ENCODE measurements around the gene MTMR3.

Gene MTMR3

DNA sequence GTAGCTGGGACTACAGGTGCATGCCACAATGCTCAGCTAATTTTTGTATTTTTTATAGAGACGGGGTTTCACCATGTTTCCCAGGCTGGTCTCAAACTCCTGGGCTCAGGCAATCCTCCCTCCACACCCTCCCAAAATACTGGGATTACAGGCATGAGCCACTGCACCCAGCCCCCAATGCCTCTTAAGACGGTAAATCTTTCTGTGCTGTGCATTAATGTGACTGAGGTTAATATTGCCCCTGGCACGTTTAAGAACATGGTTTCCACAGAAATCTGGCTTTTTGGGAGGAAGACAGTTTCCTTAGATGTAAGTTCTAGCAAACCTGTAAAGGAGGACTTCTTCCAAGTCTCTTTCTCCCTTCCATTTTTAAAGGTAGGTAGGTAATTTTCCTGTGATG is 191.2 kb downstream of the MTMR3 start:
- H3K9ac ChIP-seq (ENCODE audit: low read length): no peak overlapping the region

DNA sequence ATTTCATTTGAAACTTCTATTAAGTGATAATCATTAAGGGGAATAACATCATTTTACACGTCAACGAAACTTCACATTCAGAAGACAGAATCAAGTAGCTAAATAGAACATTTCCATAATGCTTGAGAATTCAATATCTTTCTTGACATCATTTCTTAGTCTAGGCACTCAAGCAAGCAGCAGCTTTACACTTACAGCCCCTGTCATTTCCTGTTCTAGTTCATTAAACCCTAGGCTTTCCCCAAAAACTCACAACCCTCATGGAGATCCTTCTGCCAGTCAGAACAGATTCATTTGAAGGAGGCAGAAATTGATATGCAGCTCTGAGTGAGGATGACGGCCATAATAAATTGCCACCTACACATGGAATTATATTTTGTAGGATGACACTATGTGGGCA is 192.0 kb downstream of the MTMR3 start:
- no peaks in the 10 kb centered on the region for H3K36me3 ChIP-seq (replicated peaks; ENCODE audit: insufficient read depth, low read length)
- no peaks in the 10 kb centered on the region for H3K9me3 ChIP-seq (replicated peaks; ENCODE audit: insufficient read depth, low read length)
- TF ChIP-seq, protein P1, sequence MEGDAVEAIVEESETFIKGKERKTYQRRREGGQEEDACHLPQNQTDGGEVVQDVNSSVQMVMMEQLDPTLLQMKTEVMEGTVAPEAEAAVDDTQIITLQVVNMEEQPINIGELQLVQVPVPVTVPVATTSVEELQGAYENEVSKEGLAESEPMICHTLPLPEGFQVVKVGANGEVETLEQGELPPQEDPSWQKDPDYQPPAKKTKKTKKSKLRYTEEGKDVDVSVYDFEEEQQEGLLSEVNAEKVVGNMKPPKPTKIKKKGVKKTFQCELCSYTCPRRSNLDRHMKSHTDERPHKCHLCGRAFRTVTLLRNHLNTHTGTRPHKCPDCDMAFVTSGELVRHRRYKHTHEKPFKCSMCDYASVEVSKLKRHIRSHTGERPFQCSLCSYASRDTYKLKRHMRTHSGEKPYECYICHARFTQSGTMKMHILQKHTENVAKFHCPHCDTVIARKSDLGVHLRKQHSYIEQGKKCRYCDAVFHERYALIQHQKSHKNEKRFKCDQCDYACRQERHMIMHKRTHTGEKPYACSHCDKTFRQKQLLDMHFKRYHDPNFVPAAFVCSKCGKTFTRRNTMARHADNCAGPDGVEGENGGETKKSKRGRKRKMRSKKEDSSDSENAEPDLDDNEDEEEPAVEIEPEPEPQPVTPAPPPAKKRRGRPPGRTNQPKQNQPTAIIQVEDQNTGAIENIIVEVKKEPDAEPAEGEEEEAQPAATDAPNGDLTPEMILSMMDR (IDR thresholded peaks at IDR 0.05; ENCODE audit: low read length): no peak
- TF ChIP-seq EZH2phosphoT487 (IDR thresholded peaks at IDR 0.05; ENCODE audit: low read length) (no peak), EZH2 (optimal IDR thresholded peaks at IDR 0.05; ENCODE audit: low read depth, low read length) (no peak)
- H4K20me1 ChIP-seq (ENCODE audit: insufficient read depth, low read length): no peaks in the 10 kb centered on the region
- no peak for DNase-seq
- no peaks in the 10 kb centered on the region for H3K4me1 ChIP-seq (ENCODE audit: low read length)
- no peak overlapping the region for H2AFZ ChIP-seq (ENCODE audit: low read length)
- no peak overlapping the region for H3K4me3 ChIP-seq (ENCODE audit: low read length)
- no peaks in the 10 kb centered on the region for H3K79me2 ChIP-seq (ENCODE audit: low read length)
- H3K4me2 ChIP-seq (ENCODE audit: low read depth, low read length): no peak overlapping the region
- no peaks in the 10 kb centered on the region for H3K9me2 ChIP-seq (replicated peaks; ENCODE audit: insufficient read depth, low read length)
- H3K27me3 ChIP-seq (replicated peaks; ENCODE audit: insufficient read depth, low read length): no peaks in the 10 kb centered on the region
- H3K27ac ChIP-seq (ENCODE audit: low read length): no peak overlapping the region
- no peak overlapping the region for H3K9ac ChIP-seq (ENCODE audit: low read length)
- H3F3A ChIP-seq (ENCODE audit: insufficient read depth, low read length): no peaks in the 10 kb centered on the region

More for the DNA sequence above, 191.2 kb downstream of the MTMR3 start:
- no peak overlapping the region for H3K27ac ChIP-seq (ENCODE audit: low read length)
- no peaks in the 10 kb centered on the region for H4K20me1 ChIP-seq (ENCODE audit: insufficient read depth, low read length)
- no peaks in the 10 kb centered on the region for H3F3A ChIP-seq (ENCODE audit: insufficient read depth, low read length)
- H3K27me3 ChIP-seq (replicated peaks; ENCODE audit: insufficient read depth, low read length): no peaks in the 10 kb centered on the region
- no peak overlapping the region for H2AFZ ChIP-seq (ENCODE audit: low read length)
- no peak overlapping the region for H3K4me3 ChIP-seq (ENCODE audit: low read length)
- H3K9me2 ChIP-seq (replicated peaks; ENCODE audit: insufficient read depth, low read length): no peaks in the 10 kb centered on the region
- TF ChIP-seq EZH2phosphoT487 (IDR thresholded peaks at IDR 0.05; ENCODE audit: low read length): no peak
- TF ChIP-seq EZH2 (optimal IDR thresholded peaks at IDR 0.05; ENCODE audit: low read depth, low read length): no peak
- no peaks in the 10 kb centered on the region for H3K79me2 ChIP-seq (ENCODE audit: low read length)
- no peaks in the 10 kb centered on the region for H3K9me3 ChIP-seq (replicated peaks; ENCODE audit: insufficient read depth, low read length)
- no peak for DNase-seq
- H3K36me3 ChIP-seq (replicated peaks; ENCODE audit: insufficient read depth, low read length): no peaks in the 10 kb centered on the region
- no peaks in the 10 kb centered on the region for H3K4me1 ChIP-seq (ENCODE audit: low read length)
- H3K4me2 ChIP-seq (ENCODE audit: low read depth, low read length): no peak overlapping the region

DNA sequence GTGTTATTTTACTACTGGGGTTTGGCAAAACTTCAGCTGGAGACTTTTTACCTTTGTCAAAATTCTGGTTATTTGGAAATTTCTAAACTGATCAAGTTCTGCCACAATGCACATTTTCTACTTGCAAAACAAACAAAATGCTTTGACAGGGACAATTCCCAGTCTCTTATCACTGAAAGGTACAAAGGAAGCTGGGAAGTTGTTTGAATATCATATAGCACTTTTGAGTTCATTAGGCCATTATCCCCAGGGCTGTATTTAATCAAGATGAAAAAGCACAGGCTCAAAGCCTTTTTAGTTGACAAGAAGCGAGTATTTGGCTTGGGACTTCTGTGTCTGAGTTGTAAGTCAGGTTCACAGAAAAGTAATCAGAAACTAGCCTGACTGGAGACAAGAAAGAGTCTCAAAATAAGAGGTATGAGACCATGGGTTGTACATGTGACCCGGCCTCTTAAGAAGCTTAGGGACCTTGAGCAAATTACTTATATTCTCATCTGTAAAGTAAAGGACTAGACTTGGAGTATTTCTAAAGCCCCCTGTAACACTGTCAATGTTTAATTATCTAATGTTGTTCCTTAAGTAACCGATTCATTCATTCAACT is 194.4 kb downstream of the MTMR3 start:
- Histone ChIP-seq H3K36me3 (replicated peaks; ENCODE audit: insufficient read depth, low read length) (no peaks in the 10 kb centered on the region), H3K4me1 (ENCODE audit: low read length) (no peaks in the 10 kb centered on the region), H4K20me1 (ENCODE audit: insufficient read depth, low read length) (no peaks in the 10 kb centered on the region), H2AFZ (ENCODE audit: low read length) (no peak overlapping the region), H3F3A (ENCODE audit: insufficient read depth, low read length) (no peaks in the 10 kb centered on the region), H3K9me2 (replicated peaks; ENCODE audit: insufficient read depth, low read length) (no peaks in the 10 kb centered on the region), H3K9me3 (replicated peaks; ENCODE audit: insufficient read depth, low read length) (no peaks in the 10 kb centered on the region), H3K4me2 (ENCODE audit: low read depth, low read length) (no peak overlapping the region), H3K4me3 (ENCODE audit: low read length) (no peak overlapping the region), H3K79me2 (ENCODE audit: low read length) (no peaks in the 10 kb centered on the region), H3K27me3 (replicated peaks; ENCODE audit: insufficient read depth, low read length) (no peaks in the 10 kb centered on the region), H3K27ac (ENCODE audit: low read length) (no peak overlapping the region), H3K9ac (ENCODE audit: low read length) (no peak overlapping the region)
- TF ChIP-seq, protein P1 (IDR thresholded peaks at IDR 0.05; ENCODE audit: low read length): no peak
- TF ChIP-seq EZH2phosphoT487 (IDR thresholded peaks at IDR 0.05; ENCODE audit: low read length) (no peak), EZH2 (optimal IDR thresholded peaks at IDR 0.05; ENCODE audit: low read depth, low read length) (no peak)
- no peak for DNase-seq

Measured in MM.1S (cell line).